ENCODE results near the gene HUWE1. TPM values are rescaled to one million over a fixed set of nuclear protein-coding genes. Genes with fewer than 3 reads are reported as not detected.

HUWE1 gene
- total and polyA plus RNA-seq, 2 of the 13 experiments (the other 11 are each of a cell fraction or from before 2014, with no cell fraction given): 63.2 to 68.1 TPM

- no peak overlapping the region for H3K4me3 ChIP-seq (replicated peaks in 1 of 3; ENCODE audit: insufficient read depth in 1 of 3, low read depth in 2 of 3, low read length in 3 of 3)
- BruUV-seq (replicated peaks): no TSS peak
- ChIA-PET CTCF (ENCODE audit: low intra/inter-chr PET ratio, low total read pairs) (no interaction called here), POLR2A (no interaction called here)
- DNase-seq (ENCODE audit: low spot score) (no peak), FAIRE-seq (no peak), ATAC-seq (no peak)
- no peak overlapping the region for H2AFZ ChIP-seq (ENCODE audit: low read length)
- no peaks in the 10 kb centered on the region for H4K20me1 ChIP-seq (ENCODE audit: insufficient read depth, low read length)
- no peaks in the 10 kb centered on the region for H3K79me2 ChIP-seq (ENCODE audit: insufficient read depth, low read length)
- H3K36me3 ChIP-seq (replicated peaks in 1 of 2; ENCODE audit: control insufficient read depth in 1 of 2, insufficient read depth in 2 of 2, low read length in 2 of 2): no peaks in the 10 kb centered on the region
- intact Hi-C loops (cut with micrococcal nuclease; ENCODE audit: unreplicated experiment) (no loop called here), in situ Hi-C loops (cut with HindIII; ENCODE audit: extremely low pct_ligation_motif_present, low pct_unique_long_range_greater_than_20kb) (no loop called here)
- no peak overlapping the region for H3K27ac ChIP-seq (ENCODE audit: extremely low read length, insufficient read depth, low read length)
- no peak overlapping the region for H3K4me2 ChIP-seq (ENCODE audit: low read depth, low read length)
- no peak overlapping the region for H3K9ac ChIP-seq (ENCODE audit: insufficient read depth, low read depth, low read length)
- no peaks in the 10 kb centered on the region for H3K9me3 ChIP-seq (ENCODE audit: low read length)
- WGBS (ENCODE audit: low lambda C conversion rate): no CpG with 5 or more reads among the region's 5 CpGs
- H3K4me1 ChIP-seq (ENCODE audit: insufficient read depth, low read length): no peaks in the 10 kb centered on the region
- TF ChIP-seq ZFP36L2 (CRISPR knock-in tag; IDR thresholded peaks at IDR 0.05): no peak
- no peak for TF ChIP-seq ZBTB7A (CRISPR knock-in tag; IDR thresholded peaks at IDR 0.05)
- no peak for TF ChIP-seq ZBTB20 (CRISPR knock-in tag; IDR thresholded peaks at IDR 0.05; ENCODE audit: borderline replicate concordance, low read depth)
- no peak for TF ChIP-seq FLYWCH1 (CRISPR knock-in tag; IDR thresholded peaks at IDR 0.05)
- no peak for TF ChIP-seq SP1 (IDR thresholded peaks at IDR 0.05)
- TF ChIP-seq SP1 (CRISPR knock-in tag; IDR thresholded peaks at IDR 0.05): no peak
- no peak for TF ChIP-seq ARID2 (CRISPR knock-in tag; IDR thresholded peaks at IDR 0.05; ENCODE audit: borderline replicate concordance)
- TF ChIP-seq NR2F2 (IDR thresholded peaks at IDR 0.05; ENCODE audit: borderline replicate concordance, low read depth): no peak
- TF ChIP-seq KAT8 (CRISPR knock-in tag; IDR thresholded peaks at IDR 0.05): no peak
- TF ChIP-seq RBAK (CRISPR knock-in tag; IDR thresholded peaks at IDR 0.05): no peak
- TF ChIP-seq ZNF280B (CRISPR knock-in tag; IDR thresholded peaks at IDR 0.05; ENCODE audit: borderline replicate concordance): no peak
- TF ChIP-seq NBN (conservative IDR thresholded peaks at IDR 0.05): no peak
- TF ChIP-seq THAP7 (CRISPR knock-in tag; IDR thresholded peaks at IDR 0.05): no peak
- TF ChIP-seq KLF12 (CRISPR knock-in tag; IDR thresholded peaks at IDR 0.05; ENCODE audit: borderline replicate concordance): no peak
- TF ChIP-seq ZNF773 (CRISPR knock-in tag; IDR thresholded peaks at IDR 0.05; ENCODE audit: borderline replicate concordance): no peak
- TF ChIP-seq ZNF30 (CRISPR knock-in tag; IDR thresholded peaks at IDR 0.05): no peak
- no peaks in the 10 kb centered on the region for H3K27me3 ChIP-seq (ENCODE audit: control insufficient read depth in 1 of 2, insufficient read depth in 2 of 2, low read length in 2 of 2)
Measured at GRCh38 chrX:53724872-53725271, 38.4 kb upstream of the HUWE1 start.
